DOHH2 (cell line): ENCODE measurements around the gene KRT76.

Experiments
- H3F3A ChIP-seq: fragments of 200-600 bp; sonication (generic), shearing (Covaris generic); 2 replicates; pipeline ENCODE4 v1.6.0; 2016; ENCODE audit warnings: antibody characterized with exemption, mild to moderate bottlenecking; ENCODE audit not compliant: control insufficient read depth, insufficient read depth
- H3K27ac ChIP-seq: fragments of 200-600 bp; sonication (generic); 2 replicates; pipeline ENCODE4 v1.5.1; 2014; ENCODE audit warnings: low read depth, mild to moderate bottlenecking, low read length, moderate library complexity
- H3K27me3 ChIP-seq: fragments of 200-600 bp; sonication (generic); 2 replicates; pipeline ENCODE4 v1.6.1; 2014; ENCODE audit warnings: mild to moderate bottlenecking, low read length, mixed read lengths; ENCODE audit not compliant: control insufficient read depth
- H3K36me3 ChIP-seq: fragments of 200-600 bp; sonication (generic); 2 replicates; pipeline ENCODE4 v1.6.1; 2014; ENCODE audit warnings: mild to moderate bottlenecking, low read length, moderate library complexity, mixed read lengths; ENCODE audit not compliant: control insufficient read depth
- H3K4me1 ChIP-seq: fragments of 200-600 bp; sonication (generic); 2 replicates; pipeline ENCODE4 v1.6.1; 2014; ENCODE audit warnings: mild to moderate bottlenecking, low read length, mixed read lengths; ENCODE audit not compliant: control insufficient read depth
- H3K4me2 ChIP-seq: fragments of 200-600 bp; sonication (generic); 2 replicates; pipeline ENCODE4 v1.6.0; 2014; ENCODE audit warnings: mild to moderate bottlenecking, low read length, moderate library complexity
- H3K4me3 ChIP-seq: fragments of 200-600 bp; sonication (generic); 2 replicates; pipeline ENCODE4 v1.5.1; 2014; ENCODE audit warnings: mild to moderate bottlenecking, low read length, mixed read lengths
- H3K79me2 ChIP-seq: fragments of 200-600 bp; sonication (generic); 2 replicates; pipeline ENCODE4 v1.6.1; 2014; ENCODE audit warnings: mild to moderate bottlenecking, low read length, mixed read lengths; ENCODE audit not compliant: control insufficient read depth
- H3K9me2 ChIP-seq: fragments of 200-600 bp; sonication (generic); replicated peaks from 2 replicates; pipeline ENCODE4 v1.6.1; 2014; ENCODE audit warnings: mild to moderate bottlenecking, low read length, mixed read lengths; ENCODE audit not compliant: control insufficient read depth
- H3K9me3 ChIP-seq: fragments of 200-600 bp; sonication (generic); 2 replicates; pipeline ENCODE4 v1.6.1; 2014; ENCODE audit warnings: antibody characterized with exemption, low read length, mixed read lengths; ENCODE audit not compliant: control insufficient read depth, insufficient read depth
- H4K20me1 ChIP-seq: fragments of 200-600 bp; sonication (generic); 2 replicates; pipeline ENCODE4 v1.6.0; 2014; ENCODE audit warnings: low read depth, mild to moderate bottlenecking, antibody characterized with exemption, low read length, moderate library complexity; ENCODE audit not compliant: control insufficient read depth, insufficient read depth
- CTCF ChIP-seq: fragments of 200-600 bp; sonication (generic); IDR thresholded peaks from one replicate; pipeline ENCODE4 v1.5.1; 2014; ENCODE audit warnings: antibody characterized with exemption, mild to moderate bottlenecking, low read depth, low read length; ENCODE audit not compliant: poor library complexity, severe bottlenecking
- EZH2phosphoT487 ChIP-seq: fragments of 200-600 bp; sonication (generic); IDR thresholded peaks from 2 replicates; pipeline ENCODE4 v1.6.1; 2017; ENCODE audit warnings: borderline replicate concordance, mild to moderate bottlenecking, antibody characterized with exemption, low read length, moderate library complexity, mixed read lengths

The KRT76 gene

GRCh38 chr12:52792185-52793029 is 15.3 kb upstream of the KRT76 start:
- no peak overlapping the region for H3K4me3 ChIP-seq
- H3K27ac ChIP-seq = no peak overlapping the region
- no peaks in the 10 kb centered on the region for H3K9me3 ChIP-seq
- H3K4me1 ChIP-seq = no peaks in the 10 kb centered on the region
- no peaks in the 10 kb centered on the region for H3K36me3 ChIP-seq
- H4K20me1 ChIP-seq = no peaks in the 10 kb centered on the region
- H3K9me2 ChIP-seq = no peaks in the 10 kb centered on the region
- H3K27me3 ChIP-seq = no peaks in the 10 kb centered on the region
- H3F3A ChIP-seq = no peaks in the 10 kb centered on the region
- TF ChIP-seq EZH2phosphoT487 (no peak), CTCF (no peak)
- H3K4me2 ChIP-seq = no peak overlapping the region
- H3K79me2 ChIP-seq = no peaks in the 10 kb centered on the region

DNA sequence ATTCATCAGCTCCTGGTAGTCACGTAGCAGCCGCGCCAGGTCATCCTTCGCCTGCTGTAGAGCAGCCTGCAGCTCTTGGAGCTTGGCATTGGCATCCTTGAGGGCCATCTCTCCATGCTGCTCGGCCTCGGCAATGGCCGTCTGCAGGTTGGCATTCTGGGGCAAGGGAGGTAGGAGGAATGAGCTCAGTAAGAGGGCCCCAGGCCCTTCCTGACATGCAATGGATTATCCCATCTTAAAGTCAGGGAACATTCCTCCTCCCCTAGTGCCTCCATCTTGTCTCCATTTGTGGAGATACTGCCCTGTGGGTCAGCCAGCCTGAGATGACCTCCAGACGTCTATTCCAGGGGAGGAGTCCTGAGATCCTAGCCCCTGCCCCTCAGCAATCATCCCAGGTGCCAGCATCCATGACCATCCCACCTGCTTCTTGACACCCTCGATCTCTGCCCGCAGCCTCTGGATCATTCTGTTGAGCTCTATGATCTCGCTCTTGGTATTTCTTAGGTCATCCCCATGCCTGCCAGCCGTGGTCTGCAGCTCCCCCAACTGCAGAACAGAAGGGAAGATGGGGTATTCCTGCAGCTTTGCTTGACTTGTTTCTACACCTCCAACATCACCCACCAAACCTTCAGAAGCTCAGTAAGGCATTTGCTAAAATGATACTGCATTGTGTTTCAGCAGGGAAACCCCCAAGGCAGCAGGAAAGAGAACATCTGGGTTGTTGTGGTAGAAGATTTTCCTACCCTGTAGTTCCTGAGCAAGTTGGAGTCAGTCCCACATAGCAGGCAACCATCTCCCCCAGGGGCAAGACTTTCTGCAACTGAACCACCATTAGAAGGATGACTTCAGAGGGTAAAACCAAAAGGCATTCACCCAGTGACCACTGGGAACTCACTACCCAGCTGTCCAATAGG is 14.4 kb upstream of the KRT76 start:
- no peaks in the 10 kb centered on the region for H3K4me1 ChIP-seq
- H3K79me2 ChIP-seq = no peaks in the 10 kb centered on the region
- no peaks in the 10 kb centered on the region for H3F3A ChIP-seq
- no peak overlapping the region for H3K27ac ChIP-seq
- no peak overlapping the region for H3K4me3 ChIP-seq
- H3K4me2 ChIP-seq = no peak overlapping the region
- no peaks in the 10 kb centered on the region for H3K9me3 ChIP-seq
- H4K20me1 ChIP-seq = no peaks in the 10 kb centered on the region
- H3K36me3 ChIP-seq = no peaks in the 10 kb centered on the region
- TF ChIP-seq CTCF = no peak
- no peak for TF ChIP-seq EZH2phosphoT487
- H3K27me3 ChIP-seq = no peaks in the 10 kb centered on the region
- no peaks in the 10 kb centered on the region for H3K9me2 ChIP-seq

DNA sequence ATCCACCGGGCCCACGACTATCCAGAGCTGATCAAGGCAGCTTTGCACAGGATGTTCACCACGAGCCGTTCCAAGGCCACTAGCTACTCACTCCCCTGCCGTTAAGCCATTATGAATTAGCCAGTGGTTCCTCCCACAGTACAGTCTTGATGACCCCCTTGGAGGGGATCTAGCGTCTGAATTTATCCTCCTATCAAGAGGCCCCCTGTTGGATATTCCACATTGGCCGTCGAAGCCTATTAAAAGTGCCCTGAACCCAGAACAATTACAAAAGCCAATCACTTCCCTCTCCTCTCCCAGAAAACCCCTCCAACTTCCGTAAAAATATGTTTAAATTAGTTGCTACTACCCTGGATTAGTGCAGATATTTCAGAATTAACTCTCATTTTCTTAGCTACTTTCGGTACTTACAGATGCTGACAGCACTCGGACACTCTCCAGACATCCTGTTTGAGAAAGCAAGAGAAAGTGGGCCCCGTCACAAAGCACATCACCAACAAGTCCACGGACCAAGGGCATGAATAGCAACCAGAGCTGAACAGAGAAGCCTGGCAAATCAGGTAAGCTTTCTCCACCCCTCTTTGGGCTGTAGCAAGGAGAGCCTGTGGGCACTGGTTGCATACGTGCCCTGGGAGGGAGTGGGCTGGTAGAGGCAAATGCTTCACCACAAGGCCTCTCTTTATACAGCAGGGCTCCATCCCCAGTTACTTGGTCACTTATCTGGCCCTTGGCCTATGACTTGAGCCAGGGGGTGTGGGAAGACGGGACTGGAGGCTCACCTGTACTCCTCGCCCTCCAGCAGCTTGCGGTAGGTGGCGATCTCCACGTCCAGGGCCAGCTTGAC is 13.5 kb upstream of the KRT76 start:
- Histone ChIP-seq H3F3A (no peaks in the 10 kb centered on the region), H4K20me1 (no peaks in the 10 kb centered on the region), H3K4me2 (no peak overlapping the region), H3K9me2 (no peaks in the 10 kb centered on the region), H3K79me2 (no peaks in the 10 kb centered on the region), H3K9me3 (no peaks in the 10 kb centered on the region), H3K36me3 (no peaks in the 10 kb centered on the region), H3K27ac (no peak overlapping the region), H3K27me3 (no peaks in the 10 kb centered on the region), H3K4me1 (no peaks in the 10 kb centered on the region), H3K4me3 (no peak overlapping the region)
- no peak for TF ChIP-seq CTCF
